ENCODE measurements around the gene SPATA2L. TPM values are rescaled to one million over a fixed set of nuclear protein-coding genes. Genes with fewer than 3 reads are reported as not detected.
"Not testable (repeated sequence)": the region's sequence is repeated elsewhere in the genome, so short reads cannot be mapped to it uniquely, and the experiment has no call there.

The SPATA2L gene
- total RNA-seq, 1 donor from 2014 or later, result 13.3 TPM

GRCh38 chr16:89700100-89700648 is 1.3 kb downstream of the SPATA2L start:
- Histone ChIP-seq H3K27me3 (no peaks in the 10 kb centered on the region), H3K36me3 (no peaks in the 10 kb centered on the region), H3K27ac (peak overlapping the region; percentile 84), H3K4me1 (peaks cover 14% of the 10 kb centered on the region), H3K4me3 (peak overlapping the region; percentile 70), H3K9me3 (no peaks in the 10 kb centered on the region)
- TF ChIP-seq CTCF (IDR thresholded peaks at IDR 0.05), result peak; percentile 83
- ATAC-seq, result peak; percentile 79
- intact Hi-C loops (cut with DNase I), result no loop called here
- peak; percentile 100 for DNase-seq

GRCh38 chr16:89699629-89700099 is 1.8 kb downstream of the SPATA2L start:
- H3K27me3 ChIP-seq; H3K36me3 ChIP-seq; DNase-seq; intact Hi-C loops (cut with DNase I); H3K9me3 ChIP-seq; ATAC-seq: not testable (repeated sequence)
- Histone ChIP-seq H3K4me3 (peak overlapping the region; percentile 70), H3K4me1 (peaks cover 14% of the 10 kb centered on the region), H3K27ac (peak overlapping the region; percentile 43)

- ATAC-seq; H3K27ac ChIP-seq; H3K9me3 ChIP-seq; intact Hi-C loops (cut with DNase I); DNase-seq; H3K36me3 ChIP-seq; H3K27me3 ChIP-seq; H3K4me3 ChIP-seq: not testable (repeated sequence)
- H3K4me1 ChIP-seq, result peaks cover 14% of the 10 kb centered on the region
Measured at GRCh38 chr16:89698717-89699116, 2.8 kb downstream of the SPATA2L start.

GRCh38 chr16:89697616-89698331 is 3.7 kb downstream of the SPATA2L start:
- no peak for ATAC-seq
- no peaks in the 10 kb centered on the region for H3K36me3 ChIP-seq
- DNase-seq, result no peak
- intact Hi-C loops (cut with DNase I), result no loop called here
- peaks cover 14% of the 10 kb centered on the region for H3K4me1 ChIP-seq
- no peaks in the 10 kb centered on the region for H3K9me3 ChIP-seq
- no peak overlapping the region for H3K4me3 ChIP-seq
- H3K27me3 ChIP-seq, result no peaks in the 10 kb centered on the region
- TF ChIP-seq CTCF (IDR thresholded peaks at IDR 0.05), result no peak
- no peak overlapping the region for H3K27ac ChIP-seq

- no peak overlapping the region for H3K27ac ChIP-seq
- no peak overlapping the region for H3K4me3 ChIP-seq
- DNase-seq (no peak), ATAC-seq (no peak)
- no peak for TF ChIP-seq CTCF (IDR thresholded peaks at IDR 0.05)
- intact Hi-C loops (cut with DNase I), result no loop called here
- H3K4me1 ChIP-seq, result peaks cover 14% of the 10 kb centered on the region
- H3K36me3 ChIP-seq, result peaks cover 5% of the 10 kb centered on the region
- H3K9me3 ChIP-seq, result no peaks in the 10 kb centered on the region
- no peaks in the 10 kb centered on the region for H3K27me3 ChIP-seq
Measured at GRCh38 chr16:89697161-89697615, 4.3 kb downstream of the SPATA2L start.

- Histone ChIP-seq H3K9me3 (no peaks in the 10 kb centered on the region), H3K4me1 (peaks cover 14% of the 10 kb centered on the region), H3K27ac (no peak overlapping the region), H3K27me3 (no peaks in the 10 kb centered on the region), H3K36me3 (peaks cover 10% of the 10 kb centered on the region), H3K4me3 (no peak overlapping the region)
- DNase-seq (no peak), ATAC-seq (no peak)
- TF ChIP-seq CTCF (IDR thresholded peaks at IDR 0.05), result no peak
- intact Hi-C loops (cut with DNase I), result no loop called here
Measured at GRCh38 chr16:89696670-89697128, 4.8 kb downstream of the SPATA2L start.
